ENCODE measurements around the gene CARMIL1.

Gene CARMIL1

GRCh38 chr6:25608558-25609174 is 329.5 kb downstream of the CARMIL1 start:
- TF ChIP-seq TCF4 (CRISPR knock-in tag; IDR thresholded peaks at IDR 0.05; ENCODE audit: borderline replicate concordance) (no peak), ISL1 (CRISPR knock-in tag; IDR thresholded peaks at IDR 0.05) (no peak), CREB5 (CRISPR knock-in tag; IDR thresholded peaks at IDR 0.05; ENCODE audit: low read depth) (no peak), CSDC2 (CRISPR knock-in tag; IDR thresholded peaks at IDR 0.05) (no peak), TOX (CRISPR knock-in tag; IDR thresholded peaks at IDR 0.05; ENCODE audit: borderline replicate concordance) (no peak), ESRRG (CRISPR knock-in tag; IDR thresholded peaks at IDR 0.05) (no peak), PATZ1 (CRISPR knock-in tag; IDR thresholded peaks at IDR 0.05; ENCODE audit: borderline replicate concordance) (no peak)
- no peak for ATAC-seq

- TF ChIP-seq ZC3H10 (CRISPR knock-in tag; IDR thresholded peaks at IDR 0.05): no peak
- TF ChIP-seq OSR1 (CRISPR knock-in tag; IDR thresholded peaks at IDR 0.05): no peak
- no peak for TF ChIP-seq ZNF70 (CRISPR knock-in tag; IDR thresholded peaks at IDR 0.05)
These were observed 333.5 kb downstream of the CARMIL1 start for GRCh38 chr6:25612666-25613065.

GRCh38 chr6:25613415-25613814 is 334.2 kb downstream of the CARMIL1 start:
- no peak for ATAC-seq
- no peak for TF ChIP-seq ZFP30 (CRISPR knock-in tag; IDR thresholded peaks at IDR 0.05)
- no peak for TF ChIP-seq ZC3H10 (CRISPR knock-in tag; IDR thresholded peaks at IDR 0.05)
- no peak for TF ChIP-seq ZNF565 (CRISPR knock-in tag; conservative IDR thresholded peaks at IDR 0.05; ENCODE audit: low read depth)
- no peak for TF ChIP-seq ARNTL (CRISPR knock-in tag; IDR thresholded peaks at IDR 0.05; ENCODE audit: borderline replicate concordance, low read depth)
- TF ChIP-seq OSR1 (CRISPR knock-in tag; IDR thresholded peaks at IDR 0.05): no peak
- no peak for TF ChIP-seq TOX (CRISPR knock-in tag; IDR thresholded peaks at IDR 0.05; ENCODE audit: borderline replicate concordance)
- TF ChIP-seq TCF4 (CRISPR knock-in tag; IDR thresholded peaks at IDR 0.05; ENCODE audit: borderline replicate concordance): no peak
- TF ChIP-seq CSRNP3 (CRISPR knock-in tag; IDR thresholded peaks at IDR 0.05): no peak
- no peak for TF ChIP-seq ZNF70 (CRISPR knock-in tag; IDR thresholded peaks at IDR 0.05)
- TF ChIP-seq ZFP3 (CRISPR knock-in tag; IDR thresholded peaks at IDR 0.05): no peak
- no peak for TF ChIP-seq CREB5 (CRISPR knock-in tag; IDR thresholded peaks at IDR 0.05; ENCODE audit: low read depth)

More at GRCh38 chr6:25612666-25613065, 333.5 kb downstream of the CARMIL1 start:
- no peak for ATAC-seq

- ATAC-seq: no peak
- TF ChIP-seq CREB5 (CRISPR knock-in tag; IDR thresholded peaks at IDR 0.05; ENCODE audit: low read depth): no peak
- TF ChIP-seq ZNF8 (CRISPR knock-in tag; IDR thresholded peaks at IDR 0.05): no peak
- no peak for TF ChIP-seq TOX (CRISPR knock-in tag; IDR thresholded peaks at IDR 0.05; ENCODE audit: borderline replicate concordance)
- no peak for TF ChIP-seq ESRRG (CRISPR knock-in tag; IDR thresholded peaks at IDR 0.05)
- no peak for TF ChIP-seq CSDC2 (CRISPR knock-in tag; IDR thresholded peaks at IDR 0.05)
- no peak for TF ChIP-seq CSRNP3 (CRISPR knock-in tag; IDR thresholded peaks at IDR 0.05)
- TF ChIP-seq POU6F1 (CRISPR knock-in tag; IDR thresholded peaks at IDR 0.05; ENCODE audit: borderline replicate concordance, low read depth): no peak
- no peak for TF ChIP-seq ZNF565 (CRISPR knock-in tag; conservative IDR thresholded peaks at IDR 0.05; ENCODE audit: low read depth)
- TF ChIP-seq OSR1 (CRISPR knock-in tag; IDR thresholded peaks at IDR 0.05): no peak
- no peak for TF ChIP-seq ARNTL (CRISPR knock-in tag; IDR thresholded peaks at IDR 0.05; ENCODE audit: borderline replicate concordance, low read depth)
- TF ChIP-seq PATZ1 (CRISPR knock-in tag; IDR thresholded peaks at IDR 0.05; ENCODE audit: borderline replicate concordance): no peak
- no peak for TF ChIP-seq ZC3H10 (CRISPR knock-in tag; IDR thresholded peaks at IDR 0.05)
- TF ChIP-seq ISL1 (CRISPR knock-in tag; IDR thresholded peaks at IDR 0.05): no peak
- TF ChIP-seq ZNF70 (CRISPR knock-in tag; IDR thresholded peaks at IDR 0.05): no peak
- TF ChIP-seq ZFP3 (CRISPR knock-in tag; IDR thresholded peaks at IDR 0.05): no peak
- no peak for TF ChIP-seq ZFP30 (CRISPR knock-in tag; IDR thresholded peaks at IDR 0.05)
- no peak for TF ChIP-seq TCF4 (CRISPR knock-in tag; IDR thresholded peaks at IDR 0.05; ENCODE audit: borderline replicate concordance)
- no peak for TF ChIP-seq SNAI2 (CRISPR knock-in tag; IDR thresholded peaks at IDR 0.05)
These were observed 334.9 kb downstream of the CARMIL1 start for GRCh38 chr6:25614052-25614451.
